ENCODE results near the gene HDGFL3.

The HDGFL3 gene

DNA sequence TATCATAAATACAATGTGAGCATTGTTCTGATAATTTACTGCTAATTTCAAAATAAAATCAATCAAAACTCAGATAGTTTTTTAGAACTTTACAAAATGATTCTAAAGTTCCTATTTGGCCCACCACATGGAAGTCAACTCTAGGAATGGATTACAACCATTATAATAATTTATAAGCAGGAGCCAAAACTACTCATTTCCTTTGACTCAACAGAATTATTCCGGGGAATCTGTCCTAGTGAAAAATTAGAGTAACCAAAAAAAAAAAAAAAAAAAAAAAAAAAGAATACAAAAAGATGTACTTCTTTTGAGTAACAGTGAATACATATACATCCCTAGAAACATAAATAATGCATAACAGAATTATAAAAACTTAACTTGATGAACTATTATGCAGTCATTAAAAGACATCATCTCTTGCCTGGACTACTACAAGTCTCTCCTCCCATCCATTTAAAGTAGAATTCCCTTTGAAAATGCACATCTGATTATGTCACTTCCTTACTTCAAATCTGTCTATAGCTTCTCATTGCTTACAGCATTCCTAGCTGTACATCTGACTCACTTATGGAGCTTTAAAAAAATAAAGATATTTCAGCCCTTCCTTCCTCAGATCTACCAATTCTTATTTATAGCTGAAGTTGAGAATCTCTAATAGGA lies 43.4 kb downstream of the HDGFL3 start:
- TF ChIP-seq TAF1 (IDR thresholded peaks at IDR 0.05; ENCODE audit: low read depth) = no peak
- no peak for TF ChIP-seq MAX (IDR thresholded peaks at IDR 0.05)
- TF ChIP-seq, protein P1, sequence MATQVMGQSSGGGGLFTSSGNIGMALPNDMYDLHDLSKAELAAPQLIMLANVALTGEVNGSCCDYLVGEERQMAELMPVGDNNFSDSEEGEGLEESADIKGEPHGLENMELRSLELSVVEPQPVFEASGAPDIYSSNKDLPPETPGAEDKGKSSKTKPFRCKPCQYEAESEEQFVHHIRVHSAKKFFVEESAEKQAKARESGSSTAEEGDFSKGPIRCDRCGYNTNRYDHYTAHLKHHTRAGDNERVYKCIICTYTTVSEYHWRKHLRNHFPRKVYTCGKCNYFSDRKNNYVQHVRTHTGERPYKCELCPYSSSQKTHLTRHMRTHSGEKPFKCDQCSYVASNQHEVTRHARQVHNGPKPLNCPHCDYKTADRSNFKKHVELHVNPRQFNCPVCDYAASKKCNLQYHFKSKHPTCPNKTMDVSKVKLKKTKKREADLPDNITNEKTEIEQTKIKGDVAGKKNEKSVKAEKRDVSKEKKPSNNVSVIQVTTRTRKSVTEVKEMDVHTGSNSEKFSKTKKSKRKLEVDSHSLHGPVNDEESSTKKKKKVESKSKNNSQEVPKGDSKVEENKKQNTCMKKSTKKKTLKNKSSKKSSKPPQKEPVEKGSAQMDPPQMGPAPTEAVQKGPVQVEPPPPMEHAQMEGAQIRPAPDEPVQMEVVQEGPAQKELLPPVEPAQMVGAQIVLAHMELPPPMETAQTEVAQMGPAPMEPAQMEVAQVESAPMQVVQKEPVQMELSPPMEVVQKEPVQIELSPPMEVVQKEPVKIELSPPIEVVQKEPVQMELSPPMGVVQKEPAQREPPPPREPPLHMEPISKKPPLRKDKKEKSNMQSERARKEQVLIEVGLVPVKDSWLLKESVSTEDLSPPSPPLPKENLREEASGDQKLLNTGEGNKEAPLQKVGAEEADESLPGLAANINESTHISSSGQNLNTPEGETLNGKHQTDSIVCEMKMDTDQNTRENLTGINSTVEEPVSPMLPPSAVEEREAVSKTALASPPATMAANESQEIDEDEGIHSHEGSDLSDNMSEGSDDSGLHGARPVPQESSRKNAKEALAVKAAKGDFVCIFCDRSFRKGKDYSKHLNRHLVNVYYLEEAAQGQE (IDR thresholded peaks at IDR 0.05; ENCODE audit: low read depth) = no peak

GRCh38 chr15:83163032-83163431 lies 44.6 kb downstream of the HDGFL3 start:
- TF ChIP-seq EGR1 (IDR thresholded peaks at IDR 0.05) = no peak
- no peak for TF ChIP-seq RAD21 (IDR thresholded peaks at IDR 0.05; ENCODE audit: low read depth)
- TF ChIP-seq ZBTB7A (IDR thresholded peaks at IDR 0.05; ENCODE audit: low read depth) = no peak
- no peak for TF ChIP-seq NFIC (IDR thresholded peaks at IDR 0.05)
- TF ChIP-seq TAF1 (IDR thresholded peaks at IDR 0.05; ENCODE audit: low read depth) = no peak
- TF ChIP-seq, protein P2, sequence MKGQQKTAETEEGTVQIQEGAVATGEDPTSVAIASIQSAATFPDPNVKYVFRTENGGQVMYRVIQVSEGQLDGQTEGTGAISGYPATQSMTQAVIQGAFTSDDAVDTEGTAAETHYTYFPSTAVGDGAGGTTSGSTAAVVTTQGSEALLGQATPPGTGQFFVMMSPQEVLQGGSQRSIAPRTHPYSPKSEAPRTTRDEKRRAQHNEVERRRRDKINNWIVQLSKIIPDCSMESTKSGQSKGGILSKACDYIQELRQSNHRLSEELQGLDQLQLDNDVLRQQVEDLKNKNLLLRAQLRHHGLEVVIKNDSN (IDR thresholded peaks at IDR 0.05) = no peak

DNA sequence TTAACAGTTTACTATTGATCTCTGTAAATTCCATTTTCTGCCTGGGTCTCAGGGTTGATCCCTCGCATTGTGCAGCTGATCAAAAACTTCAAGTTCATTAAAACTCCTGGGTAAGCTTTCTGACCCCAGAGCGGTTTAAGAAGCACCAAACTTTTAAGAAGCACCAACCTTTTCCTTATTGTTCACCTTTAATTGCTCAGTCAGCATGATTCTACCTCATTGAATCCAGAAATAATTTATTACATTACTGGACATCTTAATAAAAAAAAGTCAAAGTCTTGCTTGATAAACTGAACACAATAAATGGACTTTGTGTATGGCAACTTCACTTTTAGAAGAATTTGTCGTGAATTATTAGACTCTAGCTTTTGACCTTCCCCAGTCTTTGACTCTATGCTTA lies 46.9 kb downstream of the HDGFL3 start:
- TF ChIP-seq YY1 (IDR thresholded peaks at IDR 0.05; ENCODE audit: low read depth) = no peak
- no peak for TF ChIP-seq ZBTB7A (IDR thresholded peaks at IDR 0.05; ENCODE audit: low read depth)
- no peak for TF ChIP-seq CEBPB (IDR thresholded peaks at IDR 0.05)
- TF ChIP-seq TAF1 (IDR thresholded peaks at IDR 0.05; ENCODE audit: low read depth) = no peak
- no peak for TF ChIP-seq EP300 (IDR thresholded peaks at IDR 0.05; ENCODE audit: borderline replicate concordance)
- no peak for TF ChIP-seq TEAD4 (IDR thresholded peaks at IDR 0.05)
- no peak for TF ChIP-seq CREB1 (IDR thresholded peaks at IDR 0.05; ENCODE audit: low read depth)
- no peak for TF ChIP-seq NFIC (IDR thresholded peaks at IDR 0.05)
- TF ChIP-seq, protein P2 (IDR thresholded peaks at IDR 0.05) = no peak

DNA sequence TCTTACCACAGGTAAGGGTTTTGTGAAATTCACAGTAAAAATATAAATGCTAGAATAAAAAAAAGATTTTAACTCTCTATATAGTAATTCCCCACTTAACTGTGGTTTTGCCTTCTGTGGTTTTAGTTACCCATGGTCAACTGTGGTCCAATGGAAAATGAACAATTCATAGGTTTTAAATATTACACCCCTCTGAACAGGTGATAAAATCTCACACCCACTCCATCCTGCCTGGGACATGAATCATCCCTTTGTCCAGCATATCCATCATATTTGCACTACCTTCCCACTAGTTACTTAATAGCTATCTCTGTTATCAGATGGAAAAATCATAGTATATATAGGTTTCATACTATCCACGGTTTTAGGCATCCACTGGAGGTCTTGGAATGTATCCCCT lies 49.2 kb downstream of the HDGFL3 start:
- no peak for TF ChIP-seq TCF12 (IDR thresholded peaks at IDR 0.05; ENCODE audit: low read depth)
- no peak for TF ChIP-seq CEBPB (IDR thresholded peaks at IDR 0.05)
- no peak for TF ChIP-seq CREB1 (IDR thresholded peaks at IDR 0.05; ENCODE audit: low read depth)
- no peak for TF ChIP-seq TEAD4 (IDR thresholded peaks at IDR 0.05)
- TF ChIP-seq EGR1 (IDR thresholded peaks at IDR 0.05) = no peak
- TF ChIP-seq EP300 (IDR thresholded peaks at IDR 0.05; ENCODE audit: borderline replicate concordance) = no peak

DNA sequence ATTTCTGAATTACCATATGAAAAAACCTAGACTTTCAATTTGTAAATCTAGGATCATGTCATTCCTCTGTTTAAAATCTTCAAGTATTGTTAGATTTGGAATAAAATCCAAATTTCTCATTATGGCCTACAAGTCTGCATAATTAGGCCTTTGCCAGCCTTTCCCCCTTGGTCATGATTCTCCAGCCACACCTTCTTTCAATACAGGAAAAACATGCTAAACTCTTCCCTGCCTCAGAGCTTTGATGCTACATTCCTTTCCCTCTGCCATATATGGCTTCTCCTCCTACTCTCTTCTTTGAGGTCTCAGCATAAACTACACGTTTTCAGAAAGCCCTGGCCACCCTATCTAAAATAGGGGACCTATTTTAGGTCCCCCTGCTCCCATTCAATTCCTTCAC lies 51.7 kb downstream of the HDGFL3 start:
- TF ChIP-seq RAD21 (IDR thresholded peaks at IDR 0.05; ENCODE audit: low read depth) = no peak
- TF ChIP-seq NFIC (IDR thresholded peaks at IDR 0.05) = no peak
- TF ChIP-seq TEAD4 (IDR thresholded peaks at IDR 0.05) = no peak
- TF ChIP-seq YY1 (IDR thresholded peaks at IDR 0.05; ENCODE audit: low read depth) = no peak
- no peak for TF ChIP-seq TCF12 (IDR thresholded peaks at IDR 0.05; ENCODE audit: low read depth)
- TF ChIP-seq ZBTB7A (IDR thresholded peaks at IDR 0.05; ENCODE audit: low read depth) = no peak

GRCh38 chr15:83153288-83153687 lies 54.3 kb downstream of the HDGFL3 start:
- TF ChIP-seq EGR1 (IDR thresholded peaks at IDR 0.05) = no peak
- no peak for TF ChIP-seq TEAD4 (IDR thresholded peaks at IDR 0.05)
- TF ChIP-seq TAF1 (IDR thresholded peaks at IDR 0.05; ENCODE audit: low read depth) = no peak
- TF ChIP-seq NFIC (IDR thresholded peaks at IDR 0.05) = no peak
- TF ChIP-seq FOXM1 (IDR thresholded peaks at IDR 0.05; ENCODE audit: borderline replicate concordance, low read depth) = no peak
- TF ChIP-seq TCF12 (IDR thresholded peaks at IDR 0.05; ENCODE audit: low read depth) = no peak
- TF ChIP-seq CREB1 (IDR thresholded peaks at IDR 0.05; ENCODE audit: low read depth) = no peak
- no peak for TF ChIP-seq YY1 (IDR thresholded peaks at IDR 0.05; ENCODE audit: low read depth)
- TF ChIP-seq, protein P2 (IDR thresholded peaks at IDR 0.05) = no peak
- no peak for TF ChIP-seq EP300 (IDR thresholded peaks at IDR 0.05; ENCODE audit: borderline replicate concordance)
- TF ChIP-seq, protein P1 (IDR thresholded peaks at IDR 0.05; ENCODE audit: low read depth) = no peak
- no peak for TF ChIP-seq CEBPB (IDR thresholded peaks at IDR 0.05)
- TF ChIP-seq RAD21 (IDR thresholded peaks at IDR 0.05; ENCODE audit: low read depth) = no peak
